MM.1S (cell line): Measurements from ENCODE around the gene HIF1A.

Experiments
- DNase-seq: peaks from one replicate; pipeline ENCODE4 v3.0.0-alpha.2; 2015
- H2AFZ ChIP-seq: fragments of 300-600 bp; sonication (generic); 2 replicates; pipeline ENCODE4 v1.6.0; 2016; ENCODE audit warnings: antibody characterized with exemption, low read length
- H3F3A ChIP-seq: fragments of 300-600 bp; sonication (generic); 2 replicates; pipeline ENCODE4 v1.6.1; 2016; ENCODE audit warnings: mild to moderate bottlenecking, antibody characterized with exemption, low read length, moderate library complexity, mixed read lengths; ENCODE audit not compliant: insufficient read depth
- H3K27ac ChIP-seq: fragments of 300-600 bp; sonication (generic); 2 replicates; pipeline ENCODE4 v1.5.1; 2016; ENCODE audit warnings: mild to moderate bottlenecking, low read length
- H3K27me3 ChIP-seq: fragments of 300-600 bp; sonication (generic); replicated peaks from 2 replicates; pipeline ENCODE4 v1.6.0; 2016; ENCODE audit warnings: low read length; ENCODE audit not compliant: insufficient read depth
- H3K36me3 ChIP-seq: fragments of 300-600 bp; sonication (generic); replicated peaks from 2 replicates; pipeline ENCODE4 v1.6.1; 2016; ENCODE audit warnings: mild to moderate bottlenecking, low read length, mixed read lengths; ENCODE audit not compliant: insufficient read depth
- H3K4me1 ChIP-seq: fragments of 300-600 bp; sonication (generic); 2 replicates; pipeline ENCODE4 v1.6.1; 2016; ENCODE audit warnings: low read length, mixed read lengths
- H3K4me2 ChIP-seq: fragments of 300-600 bp; sonication (generic); 2 replicates; pipeline ENCODE4 v1.6.0; 2016; ENCODE audit warnings: low read depth, low read length
- H3K4me3 ChIP-seq: fragments of 300-600 bp; sonication (generic); 2 replicates; pipeline ENCODE4 v1.5.1; 2016; ENCODE audit warnings: low read length, mixed read lengths
- H3K79me2 ChIP-seq: fragments of 300-600 bp; sonication (generic); 2 replicates; pipeline ENCODE4 v1.6.1; 2016; ENCODE audit warnings: mixed run types, low read length, mixed read lengths
- H3K9ac ChIP-seq: fragments of 300-600 bp; sonication (generic); 2 replicates; pipeline ENCODE4 v1.6.1; 2016; ENCODE audit warnings: low read length, mixed read lengths
- H3K9me2 ChIP-seq: fragments of 300-600 bp; sonication (generic); replicated peaks from 2 replicates; pipeline ENCODE4 v1.6.1; 2016; ENCODE audit warnings: mild to moderate bottlenecking, low read length, mixed read lengths; ENCODE audit not compliant: insufficient read depth
- H3K9me3 ChIP-seq: fragments of 300-600 bp; sonication (generic); replicated peaks from 2 replicates; pipeline ENCODE4 v1.6.1; 2016; ENCODE audit warnings: mild to moderate bottlenecking, low read length, mixed read lengths; ENCODE audit not compliant: insufficient read depth
- H4K20me1 ChIP-seq: fragments of 300-600 bp; sonication (generic); 2 replicates; pipeline ENCODE4 v1.6.1; 2016; ENCODE audit warnings: mild to moderate bottlenecking, low read length, moderate library complexity, mixed read lengths; ENCODE audit not compliant: insufficient read depth
- EZH2 ChIP-seq: fragments of 300-600 bp; sonication (generic); optimal IDR thresholded peaks from 2 replicates; pipeline ENCODE3; 2017; ENCODE audit warnings: low read depth, mild to moderate bottlenecking, antibody characterized with exemption, low read length, mixed read lengths
- EZH2phosphoT487 ChIP-seq: fragments of 300-600 bp; sonication (generic); IDR thresholded peaks from 2 replicates; pipeline ENCODE4 v1.6.1; 2018; ENCODE audit warnings: antibody characterized with exemption, low read length
- TF ChIP-seq, protein P1 (sequence below): fragments of 300-600 bp; sonication (generic); IDR thresholded peaks from 2 replicates; pipeline ENCODE4 v1.5.1; 2016; ENCODE audit warnings: antibody characterized with exemption, low read length, mixed read lengths

The HIF1A gene

DNA sequence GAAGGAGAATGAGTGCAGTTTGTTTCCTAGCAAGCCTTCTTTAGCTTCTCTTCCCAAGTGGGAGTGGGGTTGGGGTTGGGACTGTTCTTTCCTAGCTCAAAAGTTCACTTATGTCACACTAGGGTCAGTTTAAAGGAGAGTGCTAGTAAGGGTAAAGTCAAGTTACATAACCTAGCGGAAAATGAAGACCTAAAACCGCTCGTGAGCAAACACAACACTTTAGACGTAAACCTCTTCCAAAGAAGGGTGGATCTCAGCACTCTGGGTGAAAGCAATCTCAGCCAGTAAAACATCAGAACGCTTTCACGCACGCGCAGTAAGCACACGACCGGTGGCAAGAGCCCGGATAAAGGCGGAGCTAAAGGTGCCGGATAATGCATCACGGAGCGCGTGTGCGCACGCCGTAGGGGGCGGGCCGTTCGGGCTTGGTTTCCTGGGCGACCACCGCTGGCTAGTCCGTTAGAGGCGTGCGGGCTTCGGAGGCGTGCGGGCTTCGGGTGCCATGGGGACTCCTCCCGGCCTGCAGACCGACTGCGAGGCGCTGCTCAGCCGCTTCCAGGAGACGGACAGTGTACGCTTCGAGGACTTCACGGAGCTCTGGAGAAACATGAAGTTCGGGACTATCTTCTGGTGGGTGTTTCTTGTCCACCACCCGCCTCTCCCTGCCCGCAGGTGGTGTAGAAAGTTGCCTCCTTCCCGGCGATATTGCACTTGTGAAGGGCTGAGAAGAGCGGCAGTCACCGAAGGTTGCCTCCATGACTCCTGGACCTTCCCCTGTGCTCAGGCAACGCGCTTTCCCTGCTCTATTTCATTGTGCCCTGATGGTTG, 66.9 kb downstream of the HIF1A start, which contains the start of gene SNAPC1:
Gene SNAPC1 (plus strand): TSS at position 462 of the 828 bp plus-strand sequence. CDS start 41 bp downstream, at position 503.
- no peaks in the 10 kb centered on the region for H4K20me1 ChIP-seq
- no peaks in the 10 kb centered on the region for H3K9me2 ChIP-seq
- no peaks in the 10 kb centered on the region for H3K36me3 ChIP-seq
- no peaks in the 10 kb centered on the region; the same call in none of the 2 replicates for H3K79me2 ChIP-seq
- H3K9me3 ChIP-seq, result no peaks in the 10 kb centered on the region
- H3K4me1 ChIP-seq, result no peaks in the 10 kb centered on the region
- H3K27ac ChIP-seq, result peak within 1 kb of the TSS; percentile 61; the same call in 1 of the 2 replicates
- H3K9ac ChIP-seq, result peak within 1 kb of the TSS; percentile 55
- DNase-seq, result peak; percentile 95
- H3K27me3 ChIP-seq, result no peaks in the 10 kb centered on the region
- peak within 1 kb of the TSS; percentile 76 for H3K4me2 ChIP-seq
- H3K4me3 ChIP-seq, result peak within 1 kb of the TSS; percentile 81
- peak within 1 kb of the TSS; percentile 85 for H2AFZ ChIP-seq
- H3F3A ChIP-seq, result no peaks in the 10 kb centered on the region
- TF ChIP-seq, protein P1, sequence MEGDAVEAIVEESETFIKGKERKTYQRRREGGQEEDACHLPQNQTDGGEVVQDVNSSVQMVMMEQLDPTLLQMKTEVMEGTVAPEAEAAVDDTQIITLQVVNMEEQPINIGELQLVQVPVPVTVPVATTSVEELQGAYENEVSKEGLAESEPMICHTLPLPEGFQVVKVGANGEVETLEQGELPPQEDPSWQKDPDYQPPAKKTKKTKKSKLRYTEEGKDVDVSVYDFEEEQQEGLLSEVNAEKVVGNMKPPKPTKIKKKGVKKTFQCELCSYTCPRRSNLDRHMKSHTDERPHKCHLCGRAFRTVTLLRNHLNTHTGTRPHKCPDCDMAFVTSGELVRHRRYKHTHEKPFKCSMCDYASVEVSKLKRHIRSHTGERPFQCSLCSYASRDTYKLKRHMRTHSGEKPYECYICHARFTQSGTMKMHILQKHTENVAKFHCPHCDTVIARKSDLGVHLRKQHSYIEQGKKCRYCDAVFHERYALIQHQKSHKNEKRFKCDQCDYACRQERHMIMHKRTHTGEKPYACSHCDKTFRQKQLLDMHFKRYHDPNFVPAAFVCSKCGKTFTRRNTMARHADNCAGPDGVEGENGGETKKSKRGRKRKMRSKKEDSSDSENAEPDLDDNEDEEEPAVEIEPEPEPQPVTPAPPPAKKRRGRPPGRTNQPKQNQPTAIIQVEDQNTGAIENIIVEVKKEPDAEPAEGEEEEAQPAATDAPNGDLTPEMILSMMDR, result no peak
- no peak for TF ChIP-seq EZH2
- TF ChIP-seq EZH2phosphoT487, result no peak

GRCh38 chr14:61764342-61765122, 69.2 kb downstream of the HIF1A start:
- no peak overlapping the region for H3K9ac ChIP-seq
- no peak overlapping the region for H3K4me3 ChIP-seq
- H2AFZ ChIP-seq, result no peak overlapping the region
- H3K9me2 ChIP-seq, result no peaks in the 10 kb centered on the region
- no peaks in the 10 kb centered on the region for H3F3A ChIP-seq
- H3K27me3 ChIP-seq, result no peaks in the 10 kb centered on the region
- H3K9me3 ChIP-seq, result no peaks in the 10 kb centered on the region
- DNase-seq, result no peak
- TF ChIP-seq EZH2phosphoT487, result no peak
- TF ChIP-seq, protein P1, result no peak
- no peak for TF ChIP-seq EZH2
- H3K4me2 ChIP-seq, result no peak overlapping the region
- no peaks in the 10 kb centered on the region; the same call in none of the 2 replicates for H3K79me2 ChIP-seq
- no peaks in the 10 kb centered on the region for H3K36me3 ChIP-seq
- H3K27ac ChIP-seq, result no peak overlapping the region
- H3K4me1 ChIP-seq, result no peaks in the 10 kb centered on the region
- H4K20me1 ChIP-seq, result no peaks in the 10 kb centered on the region

GRCh38 chr14:61765225-61765943, 70.1 kb downstream of the HIF1A start:
- no peak overlapping the region for H2AFZ ChIP-seq
- H3K27me3 ChIP-seq, result no peaks in the 10 kb centered on the region
- H3K36me3 ChIP-seq, result no peaks in the 10 kb centered on the region
- H3K9ac ChIP-seq, result no peak overlapping the region
- no peaks in the 10 kb centered on the region; the same call in none of the 2 replicates for H3K79me2 ChIP-seq
- no peaks in the 10 kb centered on the region for H4K20me1 ChIP-seq
- H3K4me2 ChIP-seq, result no peak overlapping the region
- no peak overlapping the region for H3K27ac ChIP-seq
- TF ChIP-seq EZH2, result no peak
- TF ChIP-seq EZH2phosphoT487, result no peak
- TF ChIP-seq, protein P1, result no peak
- H3K4me3 ChIP-seq, result no peak overlapping the region
- H3K9me2 ChIP-seq, result no peaks in the 10 kb centered on the region
- no peaks in the 10 kb centered on the region for H3K4me1 ChIP-seq
- H3K9me3 ChIP-seq, result no peaks in the 10 kb centered on the region
- DNase-seq, result no peak
- no peaks in the 10 kb centered on the region for H3F3A ChIP-seq
